Mucosa of rectum (tissue), 2 donors: ENCODE results near the gene CD44.
A peak's percentile ranks its signal among the peaks of the same experiment; 100 is the strongest.

Experiments used
- H3K27ac ChIP-seq, 2 donors: one replicate each; pipeline ENCODE4 v1.7.0; 2013; ENCODE audit warnings: inconsistent platforms in 2 of 2, low read depth in 2 of 2, low read length in 2 of 2
- H3K27me3 ChIP-seq, 2 donors: one replicate each; pipeline ENCODE4 v1.7.0; 2013; ENCODE audit warnings: low read length in 2 of 2; ENCODE audit not compliant: control insufficient read depth in 2 of 2, insufficient read depth in 2 of 2
- H3K36me3 ChIP-seq, 2 donors: one replicate each; pipeline ENCODE4 v1.7.0; 2013; ENCODE audit warnings: low read length in 2 of 2; ENCODE audit not compliant: control insufficient read depth in 2 of 2, insufficient read depth in 2 of 2
- H3K4me1 ChIP-seq, 2 donors: one replicate each; pipeline ENCODE4 v1.7.0; 2013; ENCODE audit warnings: low read length in 2 of 2, mild to moderate bottlenecking in 1 of 2; ENCODE audit not compliant: control insufficient read depth in 2 of 2, insufficient read depth in 2 of 2
- H3K4me3 ChIP-seq, 2 donors: one replicate each; pipeline ENCODE4 v1.7.0; 2013; ENCODE audit warnings: low read length in 2 of 2
- H3K9ac ChIP-seq, 2 donors: one replicate each; pipeline ENCODE4 v1.7.0; 2013; ENCODE audit warnings: low read length in 2 of 2, low read depth in 1 of 2, mild to moderate bottlenecking in 1 of 2
- H3K9me3 ChIP-seq, 2 donors: one replicate each; pipeline ENCODE4 v1.7.0; 2013; ENCODE audit warnings: low read length in 2 of 2; ENCODE audit not compliant: control insufficient read depth in 2 of 2
- donor health status: healthy.
- donor health status: Normal muscosa, but diverticular disease.

The CD44 gene

GRCh38 chr11:35173616-35174566 lies 34.9 kb downstream of the CD44 start:
- H3K4me3 ChIP-seq: peak overlapping the region in 1 of 2 donors; percentile 9
- H3K9ac ChIP-seq: no peak overlapping the region
- H3K9me3 ChIP-seq: no peaks in the 10 kb centered on the region
- H3K27ac ChIP-seq: peak overlapping the region; percentile 68 to 71
- H3K36me3 ChIP-seq: peaks cover 11 to 20% of the 10 kb centered on the region in 2 donors
- no peaks in the 10 kb centered on the region for H3K27me3 ChIP-seq
- peaks cover 44 to 45% of the 10 kb centered on the region in 2 donors for H3K4me1 ChIP-seq

- H3K27me3 ChIP-seq: no peaks in the 10 kb centered on the region
- H3K4me3 ChIP-seq: no peak overlapping the region
- peaks cover 11 to 20% of the 10 kb centered on the region in 2 donors for H3K36me3 ChIP-seq
- no peak overlapping the region for H3K9ac ChIP-seq
- H3K4me1 ChIP-seq: peaks cover 52 to 53% of the 10 kb centered on the region in 2 donors
- H3K9me3 ChIP-seq: no peaks in the 10 kb centered on the region
- peak overlapping the region; percentile 68 to 71 for H3K27ac ChIP-seq
These were observed 35.7 kb downstream of the CD44 start for GRCh38 chr11:35174666-35175065.

DNA sequence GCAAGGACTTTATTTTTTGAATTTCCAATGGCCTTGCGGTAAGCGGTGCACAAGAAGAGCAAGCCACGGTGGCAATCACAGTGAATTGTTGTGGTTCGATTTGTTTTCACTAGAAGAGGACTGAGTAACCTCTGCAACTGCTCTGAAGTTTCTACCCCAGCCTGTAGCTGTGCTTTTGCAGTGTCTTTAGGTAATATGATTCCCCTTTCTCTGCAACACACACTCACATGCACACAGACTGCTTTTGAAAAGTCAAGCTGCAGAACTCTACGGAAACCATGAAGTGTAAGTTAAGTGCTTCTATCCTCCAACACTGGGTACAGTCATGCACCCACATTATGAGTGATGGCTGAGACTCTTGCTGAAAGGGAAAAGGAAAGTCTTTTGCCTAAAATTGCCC lies 38.4 kb downstream of the CD44 start:
- Histone ChIP-seq H3K36me3 (peaks cover 15 to 27% of the 10 kb centered on the region in 2 donors), H3K4me1 (peaks cover 51 to 59% of the 10 kb centered on the region in 2 donors), H3K4me3 (no peak overlapping the region), H3K27me3 (no peaks in the 10 kb centered on the region), H3K9ac (no peak overlapping the region), H3K27ac (no peak overlapping the region), H3K9me3 (no peaks in the 10 kb centered on the region)

DNA sequence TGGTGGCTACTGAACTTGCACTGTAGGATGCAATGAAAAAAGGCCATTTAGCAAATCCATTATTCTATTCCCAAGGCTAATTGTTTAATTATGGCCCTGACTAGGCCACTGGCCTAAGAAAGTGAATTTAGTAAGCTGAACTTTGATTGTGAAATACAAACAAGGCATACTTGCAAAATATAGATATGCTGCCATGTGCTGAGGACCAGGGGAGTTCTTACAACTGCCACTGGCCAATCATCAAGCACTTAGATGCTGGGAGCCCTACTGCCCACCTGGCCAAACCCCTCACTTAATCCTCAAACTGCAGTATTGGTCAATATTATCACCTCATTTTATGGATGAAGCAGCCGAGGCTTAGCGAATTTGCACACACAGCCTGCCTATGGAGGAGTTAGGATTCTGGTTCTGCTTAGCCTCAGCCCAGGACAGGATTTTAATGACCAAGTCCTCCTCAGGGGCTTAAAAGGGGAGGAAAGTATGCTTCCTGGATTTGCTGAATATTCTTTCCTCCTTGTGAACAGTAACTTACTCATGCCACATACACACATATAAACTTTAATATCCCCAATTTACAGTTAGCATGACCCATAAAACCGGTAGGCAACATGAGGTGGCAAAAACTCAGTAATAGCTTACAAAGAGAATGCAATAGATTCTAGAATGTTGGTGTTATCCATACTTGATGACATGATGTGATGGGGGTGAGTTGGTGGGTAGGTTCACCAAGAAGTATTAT lies 39.3 kb downstream of the CD44 start:
- Histone ChIP-seq H3K9me3 (no peaks in the 10 kb centered on the region), H3K9ac (peak overlapping the region in 1 of 2 donors; percentile 30), H3K36me3 (peaks cover 20 to 27% of the 10 kb centered on the region in 2 donors), H3K27me3 (no peaks in the 10 kb centered on the region), H3K4me3 (peak overlapping the region in 1 of 2 donors; percentile 16), H3K27ac (peak overlapping the region; percentile 76 to 80), H3K4me1 (peaks cover 51 to 55% of the 10 kb centered on the region in 2 donors)

DNA sequence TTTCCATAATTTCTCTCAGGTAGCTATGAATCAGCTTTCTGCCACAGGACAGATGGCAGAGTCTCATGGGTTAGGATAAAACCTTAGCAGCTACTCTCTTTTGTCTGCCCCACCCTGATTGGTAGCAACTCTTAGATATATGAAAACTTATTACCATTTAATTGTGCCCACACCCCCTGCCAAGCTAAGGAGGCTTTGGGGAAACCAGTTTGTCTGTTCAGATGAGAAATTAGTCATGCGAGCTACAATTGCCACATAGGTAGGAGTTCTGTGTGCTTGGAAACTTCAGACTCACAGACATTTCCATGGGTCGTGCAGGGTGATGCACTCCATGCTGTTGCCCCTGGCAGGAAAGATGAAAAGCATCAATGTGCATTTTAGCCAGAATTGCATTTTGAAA lies 39.9 kb downstream of the CD44 start:
- Histone ChIP-seq H3K9ac (no peak overlapping the region), H3K9me3 (no peaks in the 10 kb centered on the region), H3K4me1 (peaks cover 45 to 50% of the 10 kb centered on the region in 2 donors), H3K36me3 (peaks cover 20 to 27% of the 10 kb centered on the region in 2 donors), H3K27me3 (no peaks in the 10 kb centered on the region), H3K4me3 (no peak overlapping the region), H3K27ac (peak overlapping the region; percentile 76 to 80)

DNA sequence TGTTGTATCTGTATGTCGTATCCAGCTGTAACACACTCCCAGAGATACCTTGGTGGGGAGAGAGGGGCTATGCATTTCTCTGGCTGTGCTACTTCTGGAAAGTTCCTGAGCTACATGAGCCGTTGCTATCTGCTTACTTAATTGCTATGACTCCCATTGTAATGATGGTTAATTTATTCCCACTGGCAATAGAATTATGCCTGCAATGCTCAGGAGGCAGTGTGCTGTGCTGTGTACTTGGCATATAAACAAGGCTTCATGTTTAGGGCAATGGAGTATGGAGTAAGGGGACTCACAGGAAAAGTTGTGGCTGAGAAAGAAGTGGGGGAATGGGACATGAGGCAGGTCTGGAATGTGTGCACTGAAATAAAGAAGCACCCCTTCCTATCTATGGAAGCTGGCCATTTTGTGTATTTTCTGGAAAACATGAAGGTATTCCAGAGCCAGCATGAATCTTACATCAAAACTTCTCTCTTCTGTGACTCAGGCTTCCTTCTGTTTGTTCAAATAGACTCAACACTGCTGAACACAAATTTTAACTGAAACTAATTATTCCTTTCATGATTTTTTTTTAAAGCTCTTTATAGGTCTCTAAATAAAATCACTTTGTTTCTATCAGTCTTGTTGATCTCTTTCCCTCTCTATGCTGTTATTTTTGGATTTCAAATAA lies 40.6 kb downstream of the CD44 start:
- H3K27me3 ChIP-seq: no peaks in the 10 kb centered on the region
- peaks cover 20 to 27% of the 10 kb centered on the region in 2 donors for H3K36me3 ChIP-seq
- no peak overlapping the region for H3K4me3 ChIP-seq
- no peaks in the 10 kb centered on the region for H3K9me3 ChIP-seq
- H3K4me1 ChIP-seq: peaks cover 38 to 42% of the 10 kb centered on the region in 2 donors
- H3K27ac ChIP-seq: peak overlapping the region in 1 of 2 donors; percentile 19
- H3K9ac ChIP-seq: no peak overlapping the region

- no peak overlapping the region for H3K9ac ChIP-seq
- H3K36me3 ChIP-seq: peaks cover 20 to 28% of the 10 kb centered on the region in 2 donors
- H3K4me3 ChIP-seq: no peak overlapping the region
- peak overlapping the region in 1 of 2 donors; percentile 3 for H3K27ac ChIP-seq
- H3K27me3 ChIP-seq: no peaks in the 10 kb centered on the region
- H3K9me3 ChIP-seq: no peaks in the 10 kb centered on the region
- peaks cover 31 to 35% of the 10 kb centered on the region in 2 donors for H3K4me1 ChIP-seq
These were observed 41.6 kb downstream of the CD44 start for GRCh38 chr11:35180317-35181233.

DNA sequence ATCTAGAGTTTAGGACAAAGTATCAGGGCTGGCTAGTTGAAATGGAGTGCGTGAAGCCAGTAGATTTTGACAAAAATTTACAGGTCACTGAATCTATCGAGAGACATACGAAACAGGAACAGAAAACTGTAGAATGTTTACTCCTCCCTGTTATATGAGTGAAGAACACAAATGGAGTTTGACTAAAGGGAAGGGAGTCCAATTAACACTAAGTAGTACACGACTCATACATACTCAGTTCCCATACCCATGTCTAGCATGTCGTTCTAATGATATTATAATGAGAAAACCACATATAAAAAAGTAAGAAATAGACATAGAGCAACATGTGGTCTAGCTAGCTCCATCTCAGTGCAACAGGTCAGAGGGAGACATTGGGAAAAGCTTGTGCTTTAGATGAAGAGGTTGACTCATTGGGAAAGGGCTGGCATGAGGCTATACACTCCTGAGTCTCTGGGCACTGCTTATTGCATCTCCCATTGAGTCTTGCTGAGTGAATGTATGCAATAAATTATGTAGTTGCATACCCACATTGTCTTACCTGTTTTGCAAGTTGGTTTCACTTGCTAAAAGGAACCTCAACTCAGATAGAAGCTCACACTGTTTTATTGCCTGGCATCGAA lies 43.5 kb downstream of the CD44 start:
- H3K9me3 ChIP-seq: no peaks in the 10 kb centered on the region
- no peaks in the 10 kb centered on the region for H3K27me3 ChIP-seq
- H3K4me3 ChIP-seq: no peak overlapping the region
- H3K36me3 ChIP-seq: peaks cover 13 to 22% of the 10 kb centered on the region in 2 donors
- peak overlapping the region in 1 of 2 donors; percentile 21 for H3K27ac ChIP-seq
- no peak overlapping the region for H3K9ac ChIP-seq
- peaks cover 31 to 35% of the 10 kb centered on the region in 2 donors for H3K4me1 ChIP-seq
